ENCODE results near the gene SFMBT1. TPM values are rescaled to one million over a fixed set of nuclear protein-coding genes. Genes with fewer than 3 reads are reported as not detected.

Gene SFMBT1
- total RNA-seq, 2 experiments from 2014 or later, result 28.7 to 30.0 TPM

DNA sequence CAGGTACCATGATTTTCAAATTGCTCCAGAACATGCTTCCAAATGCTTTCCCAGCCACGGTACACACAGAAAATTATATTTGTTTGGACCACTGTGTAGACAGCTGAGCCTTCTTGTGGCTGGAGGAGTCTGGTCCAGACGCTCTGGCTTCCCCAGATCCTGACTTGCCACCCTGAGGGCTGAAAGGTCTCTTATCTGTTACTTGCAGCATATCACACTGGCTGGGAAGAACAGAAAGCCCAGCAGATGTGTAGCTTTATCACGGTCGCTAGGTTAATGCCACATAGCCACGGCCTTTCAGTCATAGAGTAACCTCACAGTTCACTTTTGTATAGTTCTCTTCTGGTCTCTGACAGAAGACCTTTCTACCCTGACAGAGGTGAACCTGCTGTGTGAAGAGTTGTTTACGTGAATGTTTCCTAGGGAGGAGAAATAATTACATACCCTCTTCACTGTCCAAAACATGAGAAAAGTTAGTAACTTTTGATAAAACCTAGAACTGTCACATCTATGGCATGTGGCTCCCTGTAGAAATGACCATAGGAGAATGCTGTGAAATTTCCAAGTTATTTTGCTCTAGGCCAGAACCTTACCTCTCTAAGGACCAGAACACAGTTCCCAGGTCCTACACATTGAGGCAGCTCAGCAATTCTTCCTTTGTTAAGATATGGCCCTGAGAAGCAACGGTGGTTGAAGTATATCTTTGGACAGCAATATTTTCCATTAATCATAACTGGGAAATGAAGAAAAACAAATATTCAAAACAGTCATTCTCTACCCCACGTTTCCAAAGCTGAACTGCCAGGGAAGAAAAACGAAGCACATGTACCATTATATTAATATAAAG lies 132.8 kb downstream of the SFMBT1 start:
- ChIA-PET POLR2A (interaction anchor here (1.0 kb wide), 1 partner anchor 16 kb away, joined by 3 read pairs; no protein-coding TSS in a partner anchor), CTCF (interaction anchor here (1.6 kb wide), 1 partner anchor 19 kb away, joined by 4 read pairs; no protein-coding TSS in a partner anchor)
- H3K4me3 Mint-ChIP-seq, result no peak overlapping the region
- no peaks in the 10 kb centered on the region for H3K27me3 Mint-ChIP-seq
- peaks cover 34% of the 10 kb centered on the region for H3K36me3 Mint-ChIP-seq (ENCODE audit: low read depth)
- no peak for DNase-seq
- no peaks in the 10 kb centered on the region for H3K4me1 Mint-ChIP-seq
- no peaks in the 10 kb centered on the region for H3K9me3 Mint-ChIP-seq
- no peak overlapping the region for H3K27ac Mint-ChIP-seq

DNA sequence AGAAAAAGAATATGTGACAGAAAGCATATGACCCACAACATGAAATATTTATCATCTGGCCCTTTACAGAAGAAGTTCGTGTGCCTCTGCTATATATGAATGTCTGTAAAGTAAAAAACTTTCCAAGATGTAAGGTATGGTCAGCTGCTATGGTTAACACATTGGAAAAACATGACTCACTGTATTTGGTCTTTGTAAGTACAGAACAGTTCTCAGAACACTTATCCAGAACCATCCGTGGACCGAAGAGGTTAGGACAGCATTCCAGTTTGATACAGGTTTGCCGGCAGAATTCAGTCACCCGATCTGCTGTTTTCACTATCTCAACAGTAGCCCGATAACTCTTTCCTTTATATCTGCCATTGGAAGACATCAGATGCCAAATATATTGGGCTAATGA lies 135.1 kb downstream of the SFMBT1 start:
- Mint-ChIP-seq H3K36me3 (ENCODE audit: low read depth) (peaks cover 42% of the 10 kb centered on the region), H3K4me3 (no peak overlapping the region), H3K4me1 (no peaks in the 10 kb centered on the region), H3K27me3 (no peaks in the 10 kb centered on the region), H3K9me3 (no peaks in the 10 kb centered on the region), H3K27ac (no peak overlapping the region)
- CTCF ChIA-PET, result interaction anchor here (1.3 kb wide), 1 partner anchor 18 kb away, joined by 4 read pairs; no protein-coding TSS in a partner anchor
- DNase-seq, result no peak
- POLR2A ChIA-PET, result no interaction called here

DNA sequence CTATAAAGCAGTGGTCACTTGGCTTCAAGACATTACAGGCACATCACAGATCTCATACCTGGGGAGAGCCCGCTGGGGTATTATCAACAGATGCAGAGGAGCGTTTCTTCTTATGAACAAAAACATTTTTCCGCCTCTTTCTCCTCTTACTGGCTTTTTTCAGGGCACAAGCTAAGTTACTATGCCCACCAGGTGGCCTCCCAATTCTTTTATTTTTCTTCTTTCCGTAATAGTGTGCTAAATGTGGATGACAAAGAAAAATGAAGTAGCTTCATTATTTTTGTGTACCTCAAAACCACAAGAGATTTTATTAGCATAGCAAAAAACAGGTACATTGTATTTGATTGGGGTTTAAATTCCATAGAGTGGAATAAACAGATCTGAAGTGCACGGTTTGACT lies 138.4 kb downstream of the SFMBT1 start:
- Mint-ChIP-seq H3K9me3 (no peaks in the 10 kb centered on the region), H3K4me3 (no peak overlapping the region), H3K27me3 (no peaks in the 10 kb centered on the region), H3K27ac (no peak overlapping the region), H3K36me3 (ENCODE audit: low read depth) (peaks cover 43% of the 10 kb centered on the region), H3K4me1 (no peaks in the 10 kb centered on the region)
- ChIA-PET POLR2A (interaction anchor here (2.1 kb wide), 1 partner anchor 15 kb away, joined by 6 read pairs; no protein-coding TSS in a partner anchor), CTCF (no interaction called here)
- no peak for DNase-seq

DNA sequence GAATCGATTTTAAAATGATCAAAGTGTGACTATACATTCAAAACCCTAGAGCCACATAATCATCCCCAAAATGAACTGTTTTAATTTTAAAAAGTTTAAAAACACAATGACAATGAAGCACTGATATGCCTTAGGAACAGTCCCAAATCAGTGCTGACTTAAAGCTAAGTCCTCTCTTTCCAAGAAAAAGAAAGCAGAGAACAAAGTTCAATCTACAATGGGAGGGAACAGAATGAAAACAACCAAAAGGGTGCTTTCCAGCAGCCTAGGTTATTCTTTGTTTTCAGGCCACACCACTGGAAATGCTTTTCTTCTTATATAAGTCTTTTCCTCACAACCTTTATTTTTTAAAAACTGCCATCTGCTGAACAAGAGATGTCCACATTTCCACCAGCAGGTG lies 141.3 kb downstream of the SFMBT1 start:
- Mint-ChIP-seq H3K36me3 (ENCODE audit: low read depth) (peaks cover 28% of the 10 kb centered on the region), H3K9me3 (no peaks in the 10 kb centered on the region), H3K27me3 (no peaks in the 10 kb centered on the region), H3K27ac (no peak overlapping the region), H3K4me1 (no peaks in the 10 kb centered on the region), H3K4me3 (no peak overlapping the region)
- POLR2A ChIA-PET, result interaction anchor here (1.2 to 2.0 kb wide), 2 partner anchors 9 to 16 kb away, joined by 3 to 8 read pairs; no protein-coding TSS in a partner anchor
- CTCF ChIA-PET, result interaction anchor here (1.7 kb wide), 1 partner anchor 11 kb away, joined by 5 read pairs; no protein-coding TSS in a partner anchor
- DNase-seq, result no peak

DNA sequence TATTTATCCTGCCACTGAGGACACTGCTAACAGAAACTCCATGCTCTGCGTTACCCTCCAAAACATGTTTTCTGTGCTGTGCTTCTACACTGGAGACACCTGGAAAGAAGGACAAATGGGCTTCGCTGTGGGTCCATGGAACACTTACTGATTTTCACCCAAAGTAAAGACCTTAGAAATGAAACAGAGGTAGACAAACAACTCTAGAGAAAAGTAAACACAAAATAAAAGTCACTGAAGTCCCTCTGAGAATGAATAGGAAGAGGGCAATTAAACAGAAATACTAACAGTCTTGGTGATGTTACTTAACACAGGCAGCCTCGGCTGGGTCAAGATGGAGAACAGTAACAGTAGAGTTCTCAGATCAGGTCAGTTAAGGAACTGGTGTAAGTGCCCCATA lies 141.9 kb downstream of the SFMBT1 start:
- Mint-ChIP-seq H3K36me3 (ENCODE audit: low read depth) (peaks cover 28% of the 10 kb centered on the region), H3K27ac (no peak overlapping the region), H3K27me3 (no peaks in the 10 kb centered on the region), H3K4me1 (no peaks in the 10 kb centered on the region), H3K9me3 (no peaks in the 10 kb centered on the region), H3K4me3 (no peak overlapping the region)
- POLR2A ChIA-PET, result interaction anchor here (1.2 to 2.0 kb wide), 2 partner anchors 8 to 11 kb away, joined by 3 to 8 read pairs; no protein-coding TSS in a partner anchor
- DNase-seq, result no peak
- CTCF ChIA-PET, result no interaction called here

DNA sequence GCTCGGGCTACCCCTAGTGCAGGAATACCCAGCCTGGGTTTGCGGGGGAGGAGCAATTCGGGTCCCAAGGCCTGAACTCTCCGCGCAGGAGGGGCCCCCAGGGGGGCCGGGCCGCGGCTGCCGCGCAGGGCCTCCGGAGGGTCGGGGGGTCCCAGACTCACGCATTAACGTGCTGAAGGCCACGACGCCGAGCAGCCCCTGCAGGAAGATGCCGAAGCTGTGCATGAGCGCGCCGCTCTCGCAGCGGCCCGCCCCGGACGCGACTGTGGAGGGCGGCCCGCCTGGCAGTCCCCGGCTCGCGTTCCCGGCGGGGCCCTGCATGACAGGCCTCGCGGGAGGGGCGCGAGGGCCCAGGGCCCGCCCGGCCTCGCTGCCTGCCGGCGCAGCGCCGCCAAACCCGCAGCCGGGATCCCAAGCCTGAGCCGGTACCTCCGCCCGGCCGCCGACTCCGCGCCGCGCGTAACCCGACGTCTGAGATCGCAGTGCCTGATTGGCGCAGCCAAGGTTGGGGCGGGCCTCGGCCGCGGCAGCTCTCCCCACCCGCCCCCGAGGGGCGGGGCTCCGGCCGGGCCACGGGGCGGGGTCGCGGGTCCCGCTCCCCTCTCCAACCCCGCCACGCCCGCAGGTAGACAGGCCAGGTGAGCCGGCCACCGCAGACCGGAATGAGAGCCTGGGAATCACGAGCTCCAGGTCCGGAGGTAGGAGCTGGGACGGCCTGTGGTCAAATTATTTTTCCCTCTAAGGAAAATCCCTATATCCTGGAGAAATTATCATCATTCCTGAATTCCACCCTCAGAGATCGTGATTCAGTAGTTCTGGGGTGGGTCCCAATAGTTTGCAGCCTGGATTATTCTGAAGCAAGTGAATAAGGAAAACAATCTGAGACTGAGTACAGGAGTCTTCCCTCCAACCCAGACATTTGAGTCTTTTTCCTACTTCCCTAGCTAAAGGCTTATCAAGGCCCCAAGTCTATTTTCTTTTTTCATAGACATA lies 148.4 kb downstream of the SFMBT1 start, which contains the start of gene STIMATE:
STIMATE (minus strand) TSS at position 419 of the 993 bp plus-strand sequence; CDS start at position 321, 98 bp downstream.
- POLR2A ChIA-PET, result interaction anchor here (2.1 to 2.8 kb wide), 2 partner anchors 7 to 147 kb away, joined by 8 to 16 read pairs; partner anchors contain the start of gene SFMBT1

DNA sequence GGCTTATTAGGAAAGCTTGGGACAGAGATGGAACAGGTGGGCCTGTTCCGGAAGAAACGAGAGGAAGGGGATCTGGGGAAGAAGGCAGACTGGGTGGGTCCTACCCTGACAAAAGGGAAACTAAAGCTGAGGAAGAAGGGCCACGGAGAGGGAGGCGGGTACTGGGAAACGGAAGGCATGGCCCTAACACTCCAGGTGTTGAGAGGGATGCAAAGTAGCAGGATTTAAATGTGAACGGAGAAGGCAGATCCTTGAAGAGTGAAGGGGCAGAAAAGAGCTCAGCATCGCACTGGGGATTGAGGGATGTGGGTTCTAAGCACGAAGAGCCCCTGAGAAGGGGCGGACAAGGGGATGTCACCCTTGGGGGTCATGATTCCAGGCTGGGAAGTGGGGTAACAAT lies 149.3 kb downstream of the SFMBT1 start:
- POLR2A ChIA-PET, result interaction anchor here (0.9 to 2.8 kb wide), 4 partner anchors 8 to 148 kb away, joined by 3 to 16 read pairs (median 6); partner anchors contain the start of genes NEK4 and SFMBT1
- peak overlapping the region; percentile 73 for H3K27ac Mint-ChIP-seq
- no peak for DNase-seq
- H3K36me3 Mint-ChIP-seq (ENCODE audit: low read depth), result peaks cover 22% of the 10 kb centered on the region
- H3K27me3 Mint-ChIP-seq, result no peaks in the 10 kb centered on the region
- peaks cover 54% of the 10 kb centered on the region for H3K4me1 Mint-ChIP-seq
- peak overlapping the region; percentile 99 for H3K4me3 Mint-ChIP-seq
- CTCF ChIA-PET, result interaction anchor here (1.3 to 1.5 kb wide), 3 partner anchors 29 to 148 kb away, joined by 3 to 4 read pairs (median 3); no protein-coding TSS in a partner anchor
- no peaks in the 10 kb centered on the region for H3K9me3 Mint-ChIP-seq

More for the DNA sequence above, 148.4 kb downstream of the SFMBT1 start, which contains the start of gene STIMATE:
- CTCF ChIA-PET, result interaction anchor here (1.3 to 1.5 kb wide), 2 partner anchors 28 to 41 kb away, joined by 3 to 4 read pairs; no protein-coding TSS in a partner anchor
- Mint-ChIP-seq H3K4me1 (peaks cover 46% of the 10 kb centered on the region), H3K4me3 (peak within 1 kb of the TSS; percentile 99), H3K36me3 (ENCODE audit: low read depth) (peaks cover 22% of the 10 kb centered on the region), H3K27ac (peak within 1 kb of the TSS; percentile 73), H3K27me3 (no peaks in the 10 kb centered on the region), H3K9me3 (no peaks in the 10 kb centered on the region)
- peak; percentile 89 for DNase-seq

DNA sequence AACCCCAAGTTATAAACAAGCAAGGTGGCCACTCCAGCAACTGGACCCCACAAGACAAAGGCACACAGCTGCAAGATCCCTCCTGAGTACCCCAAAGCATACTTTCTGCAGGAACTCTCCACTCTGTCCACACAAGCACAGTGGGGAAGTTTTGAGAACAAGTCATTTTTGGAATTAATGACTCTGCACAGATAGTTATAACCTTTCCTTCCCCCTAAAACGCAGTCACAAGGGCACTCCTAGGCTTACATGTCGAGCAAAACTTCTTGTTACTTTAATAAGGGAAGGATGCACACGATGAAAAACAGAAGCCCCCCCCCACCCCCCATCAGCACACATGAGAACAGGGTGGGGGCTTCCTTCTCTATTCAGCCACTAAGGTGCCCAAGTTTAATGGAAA lies 149.7 kb downstream of the SFMBT1 start:
- Mint-ChIP-seq H3K27me3 (no peaks in the 10 kb centered on the region), H3K36me3 (ENCODE audit: low read depth) (peaks cover 22% of the 10 kb centered on the region), H3K9me3 (no peaks in the 10 kb centered on the region), H3K4me3 (peak overlapping the region; percentile 99), H3K4me1 (peaks cover 59% of the 10 kb centered on the region), H3K27ac (peak overlapping the region; percentile 73)
- no peak for DNase-seq
- CTCF ChIA-PET, result interaction anchor here (1.3 kb wide), 1 partner anchor 148 kb away, joined by 3 read pairs; no protein-coding TSS in a partner anchor
- POLR2A ChIA-PET, result interaction anchor here (0.9 to 2.8 kb wide), 4 partner anchors 8 to 148 kb away, joined by 3 to 16 read pairs (median 6); partner anchors contain the start of genes NEK4 and SFMBT1

DNA sequence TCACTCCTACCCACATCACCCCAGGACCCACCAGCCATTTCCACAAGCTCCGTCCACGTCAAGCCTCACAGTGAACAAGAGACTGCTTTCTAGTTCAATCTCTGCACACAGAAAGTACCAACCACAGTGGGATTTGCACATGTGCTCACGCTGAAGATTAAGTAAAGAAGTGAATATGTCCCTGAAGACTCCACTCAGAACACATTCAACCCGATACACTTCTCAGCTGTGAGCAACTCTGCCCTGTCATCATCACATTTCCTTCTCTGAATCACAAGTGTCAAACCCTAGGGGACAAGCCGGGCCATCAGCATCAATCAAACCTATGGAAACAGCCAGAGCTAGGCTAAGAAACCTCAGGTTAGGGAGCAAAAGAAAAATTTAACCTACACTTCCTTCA lies 150.5 kb downstream of the SFMBT1 start:
- Mint-ChIP-seq H3K4me1 (peaks cover 66% of the 10 kb centered on the region), H3K27ac (peak overlapping the region; percentile 73), H3K9me3 (no peaks in the 10 kb centered on the region), H3K36me3 (ENCODE audit: low read depth) (peaks cover 24% of the 10 kb centered on the region), H3K4me3 (peak overlapping the region; percentile 99), H3K27me3 (no peaks in the 10 kb centered on the region)
- DNase-seq, result peak; percentile 31
- ChIA-PET CTCF (interaction anchor here (1.1 to 1.3 kb wide), 2 partner anchors 39 to 149 kb away, joined by 3 read pairs; no protein-coding TSS in a partner anchor), POLR2A (interaction anchor here (0.9 to 2.8 kb wide), 4 partner anchors 9 to 149 kb away, joined by 3 to 8 read pairs (median 4); partner anchors contain the start of gene NEK4)

DNA sequence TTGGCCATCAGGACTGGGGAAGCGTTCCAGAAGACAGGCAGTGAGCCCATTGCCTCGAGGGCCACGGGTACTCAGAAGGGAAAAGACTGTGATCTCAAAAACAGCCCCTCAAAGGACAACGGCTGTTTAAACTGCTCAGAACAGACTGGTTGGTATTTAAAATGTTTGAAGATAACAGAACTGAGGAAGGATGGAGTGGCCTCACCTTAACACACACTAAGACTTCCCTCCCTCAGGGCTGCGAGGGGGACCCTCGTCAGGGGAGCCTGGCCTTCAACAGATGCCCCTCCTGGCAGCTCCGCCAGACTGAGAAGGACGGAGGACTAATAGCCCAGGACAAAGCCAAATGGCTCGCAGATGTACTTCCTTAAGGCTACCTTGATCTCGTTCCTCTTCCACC lies 151.1 kb downstream of the SFMBT1 start:
- H3K27ac Mint-ChIP-seq, result no peak overlapping the region
- H3K4me1 Mint-ChIP-seq, result peaks cover 68% of the 10 kb centered on the region
- no peak for DNase-seq
- H3K4me3 Mint-ChIP-seq, result no peak overlapping the region
- ChIA-PET POLR2A (interaction anchor here (0.9 to 3.3 kb wide), 4 partner anchors 10 to 189 kb away, joined by 3 to 18 read pairs (median 6); partner anchors contain the start of genes GLT8D1, SFMBT1 and SPCS1), CTCF (interaction anchor here (1.1 kb wide), 1 partner anchor 40 kb away, joined by 3 read pairs; no protein-coding TSS in a partner anchor)
- peaks cover 26% of the 10 kb centered on the region for H3K36me3 Mint-ChIP-seq (ENCODE audit: low read depth)
- no peaks in the 10 kb centered on the region for H3K9me3 Mint-ChIP-seq
- H3K27me3 Mint-ChIP-seq, result no peaks in the 10 kb centered on the region

DNA sequence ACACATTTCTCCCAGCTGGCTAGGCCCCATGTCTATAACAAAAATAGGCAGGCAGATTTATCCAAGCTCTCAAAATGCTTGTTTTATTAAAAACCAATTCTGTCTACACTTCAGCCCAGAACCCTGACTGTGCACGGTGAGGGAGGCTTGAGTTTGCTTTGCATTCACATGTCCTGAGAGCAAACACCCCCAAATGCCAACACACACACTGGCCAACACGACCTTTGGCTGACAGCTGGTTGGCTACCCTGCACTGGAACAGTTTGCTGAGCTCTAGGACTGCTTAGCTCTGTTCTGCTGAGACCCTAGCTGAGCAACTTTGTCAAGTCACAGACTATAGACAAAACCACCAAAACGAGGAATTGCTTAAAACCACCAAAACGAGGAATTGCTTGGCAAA lies 152.2 kb downstream of the SFMBT1 start:
- ChIA-PET POLR2A (interaction anchor here (1.7 to 3.3 kb wide), 4 partner anchors 13 to 188 kb away, joined by 4 to 18 read pairs (median 6); partner anchors contain the start of genes GLT8D1, SFMBT1 and SPCS1), CTCF (interaction anchor here (0.7 to 2.4 kb wide), 9 partner anchors 11 to 152 kb away, joined by 3 to 17 read pairs (median 4); partner anchors contain the start of gene SFMBT1)
- Mint-ChIP-seq H3K4me1 (peaks cover 69% of the 10 kb centered on the region), H3K9me3 (no peaks in the 10 kb centered on the region), H3K4me3 (peak overlapping the region; percentile 81), H3K27ac (peak overlapping the region; percentile 92), H3K36me3 (ENCODE audit: low read depth) (peaks cover 26% of the 10 kb centered on the region), H3K27me3 (no peaks in the 10 kb centered on the region)
- no peak for DNase-seq

Data from activated CD4-positive, alpha-beta memory T cell treated with anti-CD3 and anti-CD28 coated beads, Interleukin-2, amount 10 ng/mL, durations not matched to agents 7 days and 5 days (primary cell).